Testis (tissue), 3 donors: ENCODE results near the gene PCK1. TPM values are rescaled to one million over a fixed set of nuclear protein-coding genes. Genes with fewer than 3 reads are reported as not detected.

Experiments used
- DNase-seq: peaks from one replicate; pipeline ENCODE4 v3.0.0-alpha.2; 2019
- H3K27ac ChIP-seq, 2 donors: fragments of 200-600 bp; sonication (generic); one replicate each; pipeline ENCODE4 v1.5.1; 2019
- H3K27me3 ChIP-seq: fragments of 200-600 bp; sonication (generic); one replicate; pipeline ENCODE4 v1.5.1; 2019
- H3K36me3 ChIP-seq: fragments of 200-600 bp; sonication (generic); one replicate; pipeline ENCODE4 v1.5.1; 2017; ENCODE audit warnings: low read depth; ENCODE audit errors: missing control alignments
- H3K4me1 ChIP-seq: fragments of 200-600 bp; sonication (generic); one replicate; pipeline ENCODE4 v1.5.1; 2019
- H3K4me3 ChIP-seq, 2 donors: fragments of 200-600 bp; sonication (generic); one replicate each; pipeline ENCODE4 v1.5.1; 2017 to 2019
- H3K9me3 ChIP-seq: fragments of 200-600 bp; sonication (generic); one replicate; pipeline ENCODE4 v1.5.1; 2017
- CTCF ChIP-seq, 3 experiments: fragments of 450-650 bp in 2 of 3; fragments of 200-600 bp in 1 of 3; sonication (generic) in 1 of 3; IDR thresholded peaks; one replicate each; pipeline ENCODE4 v1.5.1; 2016 to 2019; ENCODE audit warnings: antibody characterized with exemption in 3 of 3, mild to moderate bottlenecking in 2 of 3, moderate library complexity in 1 of 3
- POLR2A ChIP-seq: fragments of 450-650 bp; IDR thresholded peaks from one replicate; pipeline ENCODE4 v1.6.1; 2017; ENCODE audit warnings: antibody characterized with exemption, mild to moderate bottlenecking, moderate library complexity
- WGBS, 2 donors: methylation state at CpG; one replicate each; pipeline ENCODE4 v1.1.5; 2018; 5-methylcytosine and 5-hydroxymethylcytosine counted together
- intact Hi-C: fragments of 100-400 bp; cut with DNase I; formaldehyde crosslinking; loops from one replicate; pipeline ENCODE4 v1.15.1; 2023; ENCODE audit warnings: low total_unique reads
- polyA plus RNA-seq: library from polyadenylated mRNA; stranded (reverse); fragments of 350-450 nt; fragmentation: Illumina TruSeq; extraction: RNeasy Lipid Tissue Mini Kit (QIAGEN cat#74804); gene quantifications from one replicate; pipeline ENCODE4 v1.2.3, GENCODE V29; 2014; ENCODE audit warnings: low read depth, low replicate concordance; ENCODE audit not compliant: insufficient read depth
- total RNA-seq, 2 donors: library from RNA; depleted of rRNA; stranded (reverse); fragments of >200 nt; gene quantifications; one replicate each; pipeline ENCODE4 v1.2.3, GENCODE V29; 2016

Gene PCK1
- total and polyA plus RNA-seq, 3 donors from 2014 or later = 0.19 to 3.1 (median 0.88) TPM

GRCh38 chr20:57576002-57576401, 15.1 kb downstream of the PCK1 start:
- 71 to 77% methylated on average over 2 of the region's 2 CpGs for WGBS, 2 donors
- Histone ChIP-seq H3K4me3 (no peak overlapping the region), H3K9me3 (no peaks in the 10 kb centered on the region), H3K27ac (no peak overlapping the region), H3K27me3 (no peaks in the 10 kb centered on the region), H3K36me3 (no peaks in the 10 kb centered on the region), H3K4me1 (no peaks in the 10 kb centered on the region)
- intact Hi-C loops = no loop called here
- TF ChIP-seq CTCF (IDR thresholded peaks at IDR 0.05) (no peak), POLR2A (no peak)
- no peak for DNase-seq

GRCh38 chr20:57576617-57577550, 16.0 kb downstream of the PCK1 start:
- H3K4me1 ChIP-seq = no peaks in the 10 kb centered on the region
- intact Hi-C loops = no loop called here
- WGBS, 2 donors = 76 to 84% methylated on average over 6 of the region's 6 CpGs
- H3K27me3 ChIP-seq = no peaks in the 10 kb centered on the region
- H3K27ac ChIP-seq = no peak overlapping the region
- H3K9me3 ChIP-seq = no peaks in the 10 kb centered on the region
- TF ChIP-seq POLR2A = no peak
- no peak for TF ChIP-seq CTCF (IDR thresholded peaks at IDR 0.05)
- no peaks in the 10 kb centered on the region for H3K36me3 ChIP-seq
- DNase-seq = no peak
- no peak overlapping the region for H3K4me3 ChIP-seq

- no peaks in the 10 kb centered on the region for H3K9me3 ChIP-seq
- no peaks in the 10 kb centered on the region for H3K27me3 ChIP-seq
- TF ChIP-seq CTCF (IDR thresholded peaks at IDR 0.05) (no peak), POLR2A (no peak)
- H3K4me1 ChIP-seq = no peaks in the 10 kb centered on the region
- no peak for DNase-seq
- WGBS, 2 donors = 84 to 87% methylated on average over 6 to 10 of the region's 10 CpGs
- no peak overlapping the region for H3K4me3 ChIP-seq
- intact Hi-C loops = no loop called here
- H3K36me3 ChIP-seq = no peaks in the 10 kb centered on the region
- H3K27ac ChIP-seq = no peak overlapping the region
Measured at GRCh38 chr20:57577679-57578475, 17.0 kb downstream of the PCK1 start.

GRCh38 chr20:57578476-57579165, 17.7 kb downstream of the PCK1 start:
- TF ChIP-seq POLR2A (no peak), CTCF (IDR thresholded peaks at IDR 0.05) (no peak)
- Histone ChIP-seq H3K36me3 (no peaks in the 10 kb centered on the region), H3K4me3 (no peak overlapping the region), H3K4me1 (no peaks in the 10 kb centered on the region), H3K9me3 (no peaks in the 10 kb centered on the region), H3K27ac (no peak overlapping the region), H3K27me3 (no peaks in the 10 kb centered on the region)
- WGBS, 2 donors = 82 to 84% methylated on average over 10 of the region's 10 CpGs
- intact Hi-C loops = no loop called here
- DNase-seq = no peak
